Stimulated activated CD4-positive, alpha-beta T cell treated with anti-CD3 and anti-CD28 coated beads, Interleukin-1b, Interleukin-23, amount 100 ng/mL, for 1 hour (primary cell): ENCODE data around the gene TSPAN3.

ENCODE experiments used
- DNase-seq, 2 donors: peaks; one replicate each; pipeline ENCODE4 v3.0.0-alpha.2; 2020; ENCODE audit warnings: low read depth in 2 of 2

Gene TSPAN3

DNA sequence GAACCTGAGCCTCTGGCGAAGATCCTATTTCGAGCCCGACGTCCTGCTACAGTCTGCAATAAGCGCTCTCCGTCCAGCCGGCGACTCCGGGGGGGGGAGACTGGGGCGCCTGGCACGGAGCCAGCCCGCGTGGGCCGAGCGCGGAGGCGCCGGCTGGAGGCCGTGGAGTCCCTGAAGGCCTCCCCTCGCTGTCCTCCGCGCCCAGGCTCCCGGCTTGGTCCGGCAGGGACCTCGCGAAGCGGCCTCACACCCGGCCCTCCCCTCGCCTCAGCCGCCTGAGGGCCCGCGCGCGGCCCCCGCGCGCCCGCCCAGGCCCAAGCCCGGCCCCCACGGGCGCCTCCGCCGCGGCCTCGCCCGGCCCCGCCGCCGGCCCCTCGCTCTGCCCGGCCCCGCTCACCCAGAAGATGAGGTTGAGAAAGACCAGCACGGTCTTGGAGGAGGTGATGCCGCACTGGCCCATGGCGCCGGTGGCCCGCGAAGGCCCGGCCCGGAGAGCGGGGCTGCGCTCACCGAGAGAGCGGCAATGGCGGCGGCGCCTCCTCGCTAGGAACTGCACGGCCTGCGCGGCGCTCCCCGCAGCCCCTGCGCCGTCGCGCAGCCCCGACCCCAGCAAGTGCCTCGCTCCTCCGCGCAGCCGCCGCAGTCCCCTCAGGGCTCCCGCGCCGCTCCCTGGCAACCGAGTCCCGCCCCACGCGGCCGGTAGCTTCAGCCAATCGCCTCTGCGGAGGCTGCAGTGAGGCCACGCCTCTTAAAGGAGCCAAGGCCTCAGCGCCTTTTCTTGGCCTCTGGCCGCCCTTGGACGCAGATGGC is at the start of gene TSPAN3:
Gene TSPAN3, minus strand, starts transcription at position 615 of the 810 bp plus-strand sequence. Its CDS starts 155 bp downstream, at position 460.
- peak; percentile 81 to 82 for DNase-seq

DNA sequence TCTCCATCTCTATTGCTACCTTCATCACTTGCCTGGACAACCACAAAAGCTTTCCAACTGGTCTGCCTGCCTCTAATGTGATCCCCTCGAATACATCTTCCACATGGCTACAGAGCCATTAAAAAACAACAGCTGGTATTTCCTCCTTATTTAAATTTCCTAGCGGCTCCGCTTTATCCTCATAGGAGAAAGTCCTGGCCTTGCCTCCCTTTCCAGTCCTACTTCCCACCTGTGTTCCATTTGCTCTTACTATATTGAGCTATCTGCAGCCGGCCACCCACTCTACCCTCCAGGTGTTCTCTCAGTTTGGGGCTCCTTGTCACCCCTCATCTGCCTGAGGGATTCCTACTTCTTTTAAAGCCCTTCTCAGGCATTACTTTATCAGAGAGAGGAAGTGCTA is 49.7 kb upstream of the TSPAN3 start:
- DNase-seq, result no peak

DNA sequence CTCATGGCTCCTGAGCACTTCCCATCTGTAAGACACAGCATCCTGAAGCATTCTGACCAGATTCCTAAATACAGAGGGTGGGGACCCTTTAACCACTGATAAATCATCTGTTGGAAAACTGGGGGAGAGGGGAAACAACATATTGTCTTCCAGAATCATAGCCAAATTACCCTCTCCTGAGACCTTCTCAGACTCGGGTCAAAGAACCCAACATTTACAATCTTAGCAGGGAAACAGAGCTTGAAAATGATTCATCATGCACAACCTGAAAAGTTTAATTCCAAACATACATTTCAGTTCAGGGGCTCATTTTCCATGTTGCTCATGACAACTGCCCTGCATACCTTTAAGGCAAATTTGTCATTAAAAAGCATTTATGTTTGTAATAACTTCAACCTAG is 48.5 kb upstream of the TSPAN3 start:
- no peak for DNase-seq

DNA sequence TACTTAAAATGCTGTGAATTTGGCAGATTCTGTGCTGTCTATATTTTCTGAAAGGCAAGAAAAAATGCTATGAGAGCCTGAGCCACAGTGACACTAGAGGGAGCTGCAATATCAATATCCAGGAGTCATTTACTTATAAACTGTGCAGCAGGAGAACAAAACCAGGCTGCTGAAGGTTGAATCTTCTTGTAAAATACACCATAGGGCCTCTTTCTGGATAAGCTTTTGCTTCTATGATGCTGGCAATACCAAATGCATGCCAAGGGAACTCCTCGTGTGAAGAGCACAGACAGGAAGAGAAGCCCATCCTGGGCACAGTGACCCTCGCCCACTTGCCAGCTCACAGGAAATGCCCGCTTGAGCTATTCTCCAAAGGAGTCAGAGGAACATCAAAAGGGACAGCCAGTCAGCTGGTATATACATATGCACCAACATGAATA is 48.0 kb upstream of the TSPAN3 start:
- no peak for DNase-seq

DNA sequence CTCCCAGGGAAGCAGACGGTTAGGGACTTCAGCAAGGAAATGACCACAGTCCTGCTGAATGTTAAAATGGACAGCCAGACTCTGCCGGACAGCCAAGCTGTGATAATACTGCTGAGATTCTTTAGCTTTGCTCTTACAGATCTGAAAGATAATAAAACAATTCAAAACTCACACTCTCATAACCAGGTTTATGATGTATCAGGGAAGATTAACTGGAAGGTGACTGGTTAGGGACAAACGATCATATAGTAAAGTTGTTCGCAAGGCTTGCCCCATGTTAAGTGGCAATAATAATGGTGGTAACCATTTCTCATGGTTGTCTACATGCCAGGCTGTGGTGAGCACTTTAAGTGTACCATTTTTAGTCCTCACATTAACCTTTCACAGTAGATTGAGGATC is 44.3 kb upstream of the TSPAN3 start:
- DNase-seq, result no peak

DNA sequence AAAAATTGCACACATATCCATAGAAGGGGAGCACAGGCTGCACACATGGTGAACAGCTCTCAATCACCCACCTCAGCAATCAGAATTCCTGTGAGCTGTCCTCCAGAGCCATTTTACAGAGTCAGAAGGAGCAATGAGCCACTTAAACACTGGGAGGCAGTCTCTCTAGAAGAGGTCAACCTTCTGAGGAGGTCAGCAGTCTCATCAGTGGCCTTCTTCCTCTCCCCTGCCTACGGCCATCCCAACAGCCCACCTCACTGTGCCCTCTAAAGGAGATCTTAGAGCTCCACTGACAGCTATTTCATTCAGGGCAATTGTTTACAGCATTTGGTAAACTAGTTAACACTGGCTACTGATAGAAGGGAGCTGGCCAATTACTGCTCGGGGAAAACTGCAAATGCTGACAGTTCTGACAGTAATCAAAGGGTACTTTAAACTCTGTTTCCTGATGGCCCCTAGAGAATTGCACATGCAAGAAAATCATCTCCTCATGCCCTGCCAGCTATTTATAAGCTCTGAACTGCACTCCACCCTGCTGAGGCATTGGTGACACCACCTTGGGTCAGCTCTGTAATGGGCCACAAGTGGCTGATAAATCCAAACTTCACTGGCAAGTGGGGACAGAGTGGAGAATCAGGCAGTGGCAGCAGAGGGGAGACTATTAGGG is 42.1 kb upstream of the TSPAN3 start:
- no peak for DNase-seq

DNA sequence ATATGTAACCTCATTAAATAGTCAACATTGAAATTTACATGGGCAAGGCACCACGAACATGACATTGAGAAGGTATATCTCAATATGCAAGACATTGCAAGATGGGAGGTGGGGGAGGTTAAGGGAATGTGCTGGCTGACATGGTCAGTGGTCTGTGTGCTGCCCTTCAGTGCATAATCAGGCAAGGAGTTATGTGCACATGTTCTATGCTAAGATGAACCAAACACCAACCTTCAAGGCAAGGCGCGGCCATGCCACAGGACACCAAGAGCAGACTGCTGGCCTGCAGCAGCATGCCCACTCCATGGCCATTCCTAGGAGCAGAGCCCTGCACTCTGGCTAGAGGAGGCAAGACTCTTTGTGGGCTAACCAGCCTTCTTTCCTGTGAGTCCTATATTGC is 40.9 kb upstream of the TSPAN3 start:
- DNase-seq, result no peak

DNA sequence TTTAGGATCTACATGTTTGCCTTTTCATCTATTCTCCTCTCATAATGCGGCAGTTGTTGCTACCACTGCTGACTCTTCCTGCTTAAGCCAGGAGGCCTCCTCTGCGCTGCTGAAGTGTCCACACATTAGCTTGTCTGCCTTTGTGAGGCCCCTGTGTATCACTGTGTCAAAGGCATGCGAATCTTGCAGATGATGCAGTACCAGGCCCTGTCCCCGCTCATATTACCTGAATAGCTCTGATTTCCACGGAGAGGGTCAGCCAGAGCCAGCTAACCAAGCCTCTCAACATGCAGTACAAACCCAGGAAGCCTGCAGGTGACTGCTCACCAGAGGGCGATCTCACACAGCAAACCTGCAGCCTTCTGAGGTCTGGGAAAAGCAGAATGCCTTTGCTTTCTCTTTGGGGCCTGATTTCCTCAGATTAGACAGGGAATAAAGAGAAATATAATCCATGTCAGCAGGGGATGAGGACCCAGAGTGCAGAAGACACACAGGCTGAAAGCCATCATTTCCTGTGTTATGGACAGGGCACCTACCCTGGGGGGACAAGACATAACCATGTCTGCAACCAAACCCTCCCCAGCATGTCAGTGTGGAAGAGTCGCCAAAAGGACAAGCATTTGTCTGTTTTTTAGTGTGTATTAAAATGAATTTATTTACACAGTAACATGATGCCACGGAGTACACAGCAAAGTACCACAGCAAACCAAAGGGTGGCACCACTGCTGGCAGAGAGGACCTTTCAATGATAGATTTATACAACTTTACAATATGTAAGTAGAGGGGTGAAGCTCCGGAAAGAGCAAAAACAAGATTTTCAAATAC is 36.8 kb upstream of the TSPAN3 start:
- no peak for DNase-seq

DNA sequence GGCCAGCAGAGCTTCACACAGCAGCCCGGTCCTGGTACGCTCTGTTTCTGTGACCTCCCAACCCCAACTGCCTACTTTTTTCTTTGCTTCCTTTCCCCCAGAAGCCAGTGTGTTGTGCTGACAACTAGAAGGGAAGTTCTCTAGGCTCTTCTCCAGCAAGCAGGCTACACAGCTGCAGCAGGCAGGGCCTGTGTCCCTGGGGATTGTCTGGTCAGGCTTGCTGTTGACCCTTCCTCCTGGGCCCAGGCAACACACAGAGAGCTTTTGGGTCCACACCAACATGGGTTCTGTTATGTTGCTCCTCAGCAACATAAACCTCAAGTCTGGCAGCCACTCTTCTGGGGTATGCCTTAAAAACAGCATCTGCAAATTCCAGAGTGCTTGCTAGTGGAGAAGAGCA is 36.2 kb upstream of the TSPAN3 start:
- no peak for DNase-seq

DNA sequence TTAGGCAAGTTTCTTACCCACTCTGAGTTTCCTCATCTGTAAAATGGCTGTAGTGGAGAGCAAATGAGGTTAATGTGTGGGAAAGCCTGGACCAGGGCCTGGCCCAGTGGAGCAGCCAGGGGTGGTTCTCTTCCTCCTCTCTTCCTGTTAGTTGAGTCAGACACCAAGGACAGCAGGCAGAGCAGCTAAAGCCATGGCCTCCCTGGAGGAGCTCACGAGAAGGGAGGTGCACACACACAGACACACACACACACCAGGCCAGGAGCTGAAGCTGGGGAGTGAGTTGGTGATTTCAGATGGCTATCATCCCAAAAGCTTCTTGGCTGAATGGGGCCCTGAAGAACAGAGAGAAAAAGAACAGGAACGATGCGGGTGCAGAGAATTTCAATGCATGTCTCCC is 33.2 kb upstream of the TSPAN3 start:
- DNase-seq, result no peak

DNA sequence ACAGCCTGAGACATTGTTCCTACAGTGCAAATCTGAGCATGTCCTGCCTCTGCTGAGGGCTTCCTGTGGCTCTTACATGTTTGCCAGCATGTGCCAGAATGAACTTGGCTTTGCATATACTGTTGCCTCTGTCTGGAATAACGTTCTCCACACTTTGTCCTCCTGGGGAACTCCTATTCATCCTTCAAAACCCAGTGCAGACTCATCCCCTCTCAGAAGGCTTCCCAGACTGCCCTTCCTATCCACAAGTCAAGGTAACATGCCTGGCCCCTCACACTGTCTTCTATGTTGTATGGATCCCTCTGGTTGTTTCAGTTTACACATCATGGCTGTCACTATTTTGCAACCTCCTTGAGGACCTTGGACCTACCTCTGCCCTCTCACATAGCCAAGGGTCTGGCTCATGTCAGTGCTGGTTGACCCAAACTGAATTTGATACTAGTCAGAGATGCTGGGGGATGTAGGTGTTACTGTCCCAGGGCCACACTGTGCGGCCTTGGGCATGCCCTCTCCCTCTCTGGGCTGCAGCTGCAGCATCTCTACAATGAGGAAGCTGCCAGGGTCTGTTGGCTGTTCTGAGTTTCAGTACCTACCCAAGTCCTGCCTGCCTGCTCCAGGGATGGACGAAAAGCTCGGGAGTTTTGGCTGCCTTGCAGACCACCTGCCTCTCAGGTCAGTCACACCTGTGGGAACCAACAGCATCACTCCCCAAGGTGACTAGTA is 29.0 kb upstream of the TSPAN3 start:
- DNase-seq, result no peak

DNA sequence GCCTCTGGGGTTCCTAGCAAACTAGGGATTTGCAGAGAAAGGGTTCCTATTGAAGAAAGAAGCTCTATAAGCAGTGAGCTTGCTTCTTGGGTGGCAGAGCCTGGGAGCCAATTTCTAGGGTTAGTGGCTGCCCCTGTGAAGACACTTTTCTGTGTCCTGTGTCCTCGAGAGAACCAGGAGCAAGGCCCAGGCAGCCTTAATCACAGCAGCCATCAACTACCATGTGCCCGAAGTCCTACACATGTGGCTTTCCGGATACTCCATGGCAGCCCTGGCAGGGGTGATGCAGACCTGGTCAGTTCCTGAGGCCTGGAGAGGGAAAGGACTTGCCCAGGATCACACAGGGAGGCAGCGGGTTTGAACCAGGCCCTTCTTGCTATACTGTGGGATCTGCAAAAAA is 27.7 kb upstream of the TSPAN3 start:
- DNase-seq, result no peak

DNA sequence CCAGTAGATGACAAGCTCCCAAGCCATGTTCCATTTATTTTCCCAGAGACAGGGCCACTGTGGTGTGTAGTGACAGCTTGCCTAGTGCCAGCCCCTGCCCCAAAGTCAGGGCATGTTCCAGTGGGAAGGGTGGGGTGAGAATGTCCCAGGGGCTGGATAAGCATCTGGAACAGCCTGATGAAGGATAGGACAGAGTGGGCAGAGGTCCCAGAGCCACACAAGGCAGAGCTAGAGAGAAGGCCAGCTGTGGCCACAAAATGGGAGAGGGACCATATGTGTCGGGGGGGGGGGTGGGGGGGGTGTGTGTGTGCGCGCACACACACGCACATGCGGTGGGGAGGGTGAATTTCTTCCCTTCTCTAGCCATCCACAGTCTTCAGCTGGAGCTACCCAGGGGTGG is 27.0 kb upstream of the TSPAN3 start:
- no peak for DNase-seq

DNA sequence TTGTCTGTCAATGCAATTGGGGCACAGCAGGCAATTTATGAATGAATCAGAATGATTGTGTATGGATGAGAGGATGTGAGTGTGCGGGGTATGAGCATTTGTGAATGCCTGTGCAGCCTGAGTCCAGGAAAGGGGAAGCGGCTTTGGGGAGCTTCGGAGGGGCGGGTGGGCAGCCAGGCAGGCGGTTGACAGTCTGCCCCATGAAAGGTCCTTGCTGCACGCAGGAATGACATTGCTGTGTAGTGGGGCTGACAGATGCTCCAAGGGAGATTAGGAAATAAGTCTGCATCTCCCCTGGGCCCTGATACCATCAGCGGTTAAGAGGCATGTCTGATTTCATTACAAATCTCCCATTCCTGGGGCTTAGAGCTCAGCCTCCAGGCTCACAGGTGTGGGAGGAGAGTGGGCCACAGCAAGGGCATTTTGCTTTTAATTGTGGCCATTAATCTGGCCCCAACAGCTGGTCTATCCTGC is 26.4 kb upstream of the TSPAN3 start:
- no peak for DNase-seq

DNA sequence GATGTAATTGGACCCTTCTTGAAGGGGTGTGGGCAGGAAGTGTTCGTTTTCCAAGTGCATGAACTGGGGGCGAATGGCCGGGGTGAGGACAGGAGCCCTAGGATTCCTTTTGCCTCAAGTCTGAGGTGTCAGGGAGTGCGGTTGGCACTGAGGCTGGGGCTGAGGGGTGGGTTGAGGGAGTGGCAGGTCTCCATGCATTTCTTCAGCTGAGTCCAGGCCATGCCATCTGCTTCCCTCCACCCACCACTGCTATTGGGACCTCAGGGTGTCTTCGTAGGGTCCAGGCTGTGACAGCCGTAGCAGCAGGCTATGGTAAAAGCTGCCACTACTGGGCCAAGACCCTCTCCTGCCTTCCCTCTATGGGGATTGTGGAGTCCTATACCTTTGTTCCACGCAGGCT is 25.6 kb upstream of the TSPAN3 start:
- DNase-seq, result no peak

DNA sequence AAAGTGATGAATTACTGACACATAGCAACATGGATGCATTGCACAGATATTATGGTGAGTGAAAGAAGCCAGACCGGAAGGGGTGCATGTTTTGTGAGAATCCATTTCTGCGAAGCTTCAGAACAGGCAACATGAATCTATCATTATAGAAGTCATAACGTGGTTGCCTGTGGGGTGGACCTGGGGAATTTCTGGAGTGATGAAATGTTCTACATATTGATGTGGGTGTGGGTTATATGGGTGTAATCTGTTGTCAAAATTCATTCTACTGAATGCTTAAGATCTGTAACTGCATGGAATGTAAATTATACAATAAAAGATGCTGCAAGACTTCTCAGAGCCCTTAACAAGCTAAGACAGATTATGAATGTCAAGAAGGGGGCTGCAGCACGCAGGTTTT is 25.2 kb upstream of the TSPAN3 start:
- DNase-seq, result no peak

DNA sequence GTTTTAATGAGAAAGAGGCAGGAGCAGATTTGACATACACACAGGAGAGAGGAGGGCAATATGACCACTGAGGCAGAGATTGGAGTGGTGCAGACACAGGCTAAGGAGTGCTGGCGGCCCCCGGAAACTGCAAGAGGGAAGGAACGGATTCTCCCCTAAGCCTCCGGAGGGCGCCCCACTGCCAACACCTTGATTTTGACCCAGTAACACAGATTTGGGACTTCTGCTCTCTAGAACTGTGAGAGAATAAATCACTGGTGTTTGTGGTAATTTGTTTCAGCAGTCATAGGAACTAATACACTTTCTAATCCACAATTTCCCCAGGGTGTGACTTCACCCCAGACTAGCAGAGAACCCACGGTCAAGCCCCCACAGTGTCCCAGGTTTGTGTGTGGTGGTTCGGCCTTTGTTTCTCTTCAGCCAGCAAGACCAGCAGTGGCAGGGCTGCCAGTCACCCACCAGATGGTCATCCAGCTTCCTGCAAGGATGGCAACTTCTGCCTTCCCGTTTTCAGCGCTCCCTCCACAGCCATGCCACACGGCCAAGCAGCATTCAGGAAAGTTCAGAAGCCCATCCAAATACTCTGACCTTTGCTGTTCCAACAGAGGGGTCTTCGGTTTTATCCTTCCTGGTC is 23.6 kb upstream of the TSPAN3 start:
- DNase-seq, result no peak

DNA sequence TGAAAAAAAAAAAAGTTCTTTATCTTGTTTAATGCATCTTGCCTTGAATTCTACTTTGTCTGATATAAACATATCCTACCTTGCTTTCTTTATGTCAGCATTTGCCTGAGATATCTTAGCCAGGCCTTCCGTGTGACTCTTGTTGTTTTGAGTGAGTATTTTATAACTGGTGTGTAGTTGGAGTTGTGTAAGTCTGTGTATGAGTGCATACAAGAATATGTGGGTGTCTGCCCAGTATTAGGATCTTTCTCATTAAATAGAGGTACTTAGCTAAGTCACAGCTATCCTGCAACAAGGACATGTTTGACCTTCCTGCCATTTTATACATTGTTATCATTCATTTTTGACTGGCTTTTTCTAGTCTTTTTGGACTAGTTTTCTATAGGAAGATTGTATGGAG is 22.5 kb upstream of the TSPAN3 start:
- DNase-seq, result no peak

DNA sequence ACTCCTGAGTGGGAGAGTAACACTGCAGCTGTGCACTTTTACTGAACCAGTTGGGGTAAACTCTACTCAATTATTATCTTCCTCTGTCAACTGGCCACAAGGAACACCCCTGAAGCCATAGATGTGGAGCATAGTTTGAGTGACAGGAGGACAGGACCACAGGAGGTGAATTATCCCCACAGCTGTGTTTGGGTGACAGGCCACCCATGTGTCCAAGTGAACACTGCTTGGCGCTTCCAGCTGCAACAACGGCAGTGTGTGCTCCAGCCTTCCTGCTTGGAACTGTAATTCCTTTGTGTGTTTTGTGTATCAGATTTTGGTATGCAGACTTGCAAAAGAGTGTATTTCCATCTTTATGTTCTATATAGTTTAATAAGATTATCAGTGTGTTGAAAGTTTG is 20.2 kb upstream of the TSPAN3 start:
- no peak for DNase-seq

DNA sequence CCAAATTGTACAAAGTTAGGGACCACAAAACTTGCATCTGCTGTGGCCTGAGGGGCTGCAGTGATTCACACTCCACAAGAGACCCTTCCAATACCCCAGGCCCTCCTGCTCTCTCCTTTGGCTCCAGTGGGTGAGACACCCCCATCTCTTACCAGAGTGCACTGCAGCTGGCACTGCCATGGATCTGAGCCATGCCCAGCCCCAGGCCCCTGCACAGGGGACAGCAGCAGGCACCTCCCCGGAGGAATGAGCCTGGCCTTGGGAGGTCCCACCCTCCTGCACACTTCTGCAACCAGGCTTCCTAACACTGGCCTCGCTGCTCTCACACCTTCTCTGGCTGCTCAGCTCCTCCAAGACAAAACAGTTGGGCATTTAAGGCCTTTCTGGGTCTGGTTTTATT is 16.3 kb upstream of the TSPAN3 start:
- DNase-seq, result no peak

DNA sequence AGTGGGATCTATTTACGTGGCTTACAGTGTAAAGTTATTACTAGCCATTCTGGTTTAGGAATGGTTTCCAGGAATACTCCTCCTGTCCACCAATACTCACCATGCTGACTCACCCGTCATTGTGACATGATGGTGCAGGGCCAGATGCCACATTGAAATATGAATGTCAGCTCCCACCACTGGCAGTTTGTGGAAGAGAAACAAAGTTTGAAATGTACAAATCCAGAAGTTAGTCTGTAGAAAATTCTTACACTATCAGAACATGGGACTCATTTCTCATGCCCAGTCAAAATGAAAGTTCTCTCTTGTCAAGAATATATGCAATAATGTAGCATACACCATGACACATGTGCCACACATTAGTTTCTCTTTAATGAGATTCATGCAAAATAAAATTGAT is 14.4 kb upstream of the TSPAN3 start:
- no peak for DNase-seq
